ENCODE measurements around the gene DBX1. TPM values are rescaled to one million over a fixed set of nuclear protein-coding genes. Genes with fewer than 3 reads are reported as not detected.

The DBX1 gene
- total RNA-seq, 1 donor from 2014 or later, result 0.43 TPM

DNA sequence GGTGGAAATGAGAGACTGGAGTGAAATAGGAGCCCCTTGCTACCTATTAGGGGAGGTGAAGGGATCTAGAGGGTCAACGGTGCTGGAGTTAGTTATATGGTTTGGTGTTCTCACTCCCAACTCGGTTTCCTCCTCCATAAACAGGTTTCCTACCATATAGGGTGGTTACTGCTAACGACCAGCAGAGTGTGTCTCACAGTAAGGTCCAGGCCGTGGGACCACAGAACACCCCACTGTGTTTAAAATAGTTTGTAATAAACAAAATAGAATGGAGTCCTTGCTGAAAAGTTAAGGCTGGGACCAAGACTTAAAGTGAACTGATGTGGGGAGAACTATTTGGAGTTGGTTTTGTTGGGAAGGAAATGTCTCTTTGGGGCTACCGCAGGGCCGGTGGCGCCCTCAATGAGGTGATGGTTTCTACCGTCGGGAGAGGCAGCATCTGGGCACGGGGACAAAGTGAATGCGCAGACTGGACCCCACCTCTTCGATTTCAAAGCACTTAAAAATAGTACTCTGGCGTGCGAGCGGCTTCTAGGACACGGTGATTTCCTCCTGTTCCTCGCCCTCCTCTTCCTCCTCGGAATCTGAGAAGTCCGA lies 4.5 kb downstream of the DBX1 start:
- no peak overlapping the region for H3K9ac ChIP-seq
- H3K4me1 Mint-ChIP-seq, result peaks cover 37% of the 10 kb centered on the region
- H3K27me3 ChIP-seq, result peaks cover 57% of the 10 kb centered on the region
- H3K36me3 ChIP-seq, result peaks cover 5% of the 10 kb centered on the region
- H3K4me1 ChIP-seq, result peaks cover 57% of the 10 kb centered on the region
- no peaks in the 10 kb centered on the region for H3K9me3 ChIP-seq (ENCODE audit: low read depth)
- H3K9me3 Mint-ChIP-seq, result peaks cover 7% of the 10 kb centered on the region
- H3K36me3 Mint-ChIP-seq, result peaks cover 3% of the 10 kb centered on the region
- no peak overlapping the region for H3K27ac ChIP-seq
- peak overlapping the region; percentile 96 for H3K4me2 ChIP-seq
- peaks cover 9% of the 10 kb centered on the region for H3K79me2 ChIP-seq (ENCODE audit: low read depth)
- peaks cover 68% of the 10 kb centered on the region for H3F3A ChIP-seq (ENCODE audit: low read depth)
- H3K4me3 Mint-ChIP-seq, result peak overlapping the region; percentile 81
- no peak for TF ChIP-seq EZH2phosphoT487 (IDR thresholded peaks at IDR 0.05)
- TF ChIP-seq EZH2 (IDR thresholded peaks at IDR 0.05), result no peak
- TF ChIP-seq CTCF (IDR thresholded peaks at IDR 0.05), result peak; percentile 9
- peak overlapping the region; percentile 83 for H2AFZ ChIP-seq (replicated peaks)
- H3K27ac Mint-ChIP-seq, result no peak overlapping the region
- peaks cover 32% of the 10 kb centered on the region for H4K20me1 ChIP-seq (ENCODE audit: low read depth)
- peaks cover 63% of the 10 kb centered on the region for H3K27me3 Mint-ChIP-seq (ENCODE audit: insufficient read depth, low read depth)
- peak overlapping the region; percentile 65 for H3K4me3 ChIP-seq
- peak; percentile 44 for DNase-seq (ENCODE audit: low spot score)

GRCh38 chr11:20154381-20154780 lies 5.9 kb downstream of the DBX1 start:
- Mint-ChIP-seq H3K9me3 (peaks cover 7% of the 10 kb centered on the region), H3K27me3 (ENCODE audit: insufficient read depth, low read depth) (peaks cover 56% of the 10 kb centered on the region), H3K4me1 (peaks cover 28% of the 10 kb centered on the region), H3K4me3 (no peak overlapping the region), H3K27ac (no peak overlapping the region), H3K36me3 (peaks cover 3% of the 10 kb centered on the region)
- Histone ChIP-seq H2AFZ (replicated peaks) (no peak overlapping the region), H3F3A (ENCODE audit: low read depth) (peaks cover 60% of the 10 kb centered on the region), H3K36me3 (peaks cover 5% of the 10 kb centered on the region), H3K27ac (no peak overlapping the region), H3K9me3 (ENCODE audit: low read depth) (no peaks in the 10 kb centered on the region), H3K4me3 (no peak overlapping the region), H3K4me2 (peak overlapping the region; percentile 96), H3K27me3 (peaks cover 43% of the 10 kb centered on the region), H3K9ac (no peak overlapping the region), H3K79me2 (ENCODE audit: low read depth) (peaks cover 9% of the 10 kb centered on the region), H3K4me1 (peaks cover 43% of the 10 kb centered on the region), H4K20me1 (ENCODE audit: low read depth) (peaks cover 18% of the 10 kb centered on the region)
- TF ChIP-seq EZH2phosphoT487 (IDR thresholded peaks at IDR 0.05) (no peak), EZH2 (IDR thresholded peaks at IDR 0.05) (no peak), CTCF (IDR thresholded peaks at IDR 0.05) (no peak)
- DNase-seq (ENCODE audit: low spot score), result no peak

- Histone ChIP-seq H3K4me3 (no peak overlapping the region), H4K20me1 (ENCODE audit: low read depth) (no peaks in the 10 kb centered on the region), H3K36me3 (no peaks in the 10 kb centered on the region), H3K9ac (no peak overlapping the region), H3K79me2 (ENCODE audit: low read depth) (no peaks in the 10 kb centered on the region), H2AFZ (replicated peaks) (no peak overlapping the region), H3K27me3 (no peaks in the 10 kb centered on the region), H3K27ac (no peak overlapping the region), H3K9me3 (ENCODE audit: low read depth) (peaks cover 6% of the 10 kb centered on the region), H3F3A (ENCODE audit: low read depth) (no peaks in the 10 kb centered on the region), H3K4me2 (no peak overlapping the region), H3K4me1 (peaks cover 13% of the 10 kb centered on the region)
- Mint-ChIP-seq H3K4me3 (no peak overlapping the region), H3K27me3 (ENCODE audit: insufficient read depth, low read depth) (peaks cover 19% of the 10 kb centered on the region), H3K36me3 (no peaks in the 10 kb centered on the region), H3K4me1 (peaks cover 2% of the 10 kb centered on the region), H3K9me3 (peaks cover 8% of the 10 kb centered on the region), H3K27ac (no peak overlapping the region)
- TF ChIP-seq EZH2 (IDR thresholded peaks at IDR 0.05) (no peak), EZH2phosphoT487 (IDR thresholded peaks at IDR 0.05) (no peak), CTCF (IDR thresholded peaks at IDR 0.05) (no peak)
- DNase-seq (ENCODE audit: low spot score), result no peak
These were observed 21.6 kb downstream of the DBX1 start for GRCh38 chr11:20138707-20139106.
